SU-DHL-6 (cell line): ENCODE data around the gene DPH7.

Source experiments
- H2AFZ ChIP-seq: fragments of 200-600 bp; sonication (generic); 2 replicates; pipeline ENCODE4 v1.6.1; 2014; ENCODE audit warnings: low read depth, mild to moderate bottlenecking, moderate library complexity, mixed read lengths, antibody characterized with exemption, low read length; ENCODE audit not compliant: severe bottlenecking
- H3F3A ChIP-seq: fragments of 200-600 bp; shearing (Covaris generic); 2 replicates; pipeline ENCODE4 v1.6.0; 2016; ENCODE audit warnings: antibody characterized with exemption, mild to moderate bottlenecking; ENCODE audit not compliant: insufficient read depth
- H3K27ac ChIP-seq: fragments of 200-600 bp; sonication (generic); 2 replicates; pipeline ENCODE4 v1.5.1; 2016; ENCODE audit warnings: low read depth, mild to moderate bottlenecking, low read length, moderate library complexity, mixed read lengths
- H3K27me3 ChIP-seq: fragments of 200-600 bp; sonication (generic), shearing (Covaris generic); 2 replicates; pipeline ENCODE4 v1.6.0; 2014; ENCODE audit warnings: mild to moderate bottlenecking, low read length
- H3K36me3 ChIP-seq: fragments of 200-600 bp; sonication (generic); 2 replicates; pipeline ENCODE4 v1.6.1; 2014; ENCODE audit warnings: mild to moderate bottlenecking, low read length, mixed read lengths
- H3K4me2 ChIP-seq: fragments of 300-600, 200-600 bp; shearing (Covaris generic), sonication (generic); 2 replicates; pipeline ENCODE4 v1.6.0; 2014; ENCODE audit warnings: low read length, low read depth, mild to moderate bottlenecking; ENCODE audit not compliant: poor library complexity, severe bottlenecking
- H3K4me3 ChIP-seq: fragments of 200-600 bp; sonication (generic); 2 replicates; pipeline ENCODE4 v1.5.1; 2014; ENCODE audit warnings: antibody characterized with exemption, low read length, mild to moderate bottlenecking, mixed read lengths; ENCODE audit not compliant: insufficient read depth, poor library complexity, severe bottlenecking
- H3K79me2 ChIP-seq: fragments of 200-600 bp; sonication (generic); 2 replicates; pipeline ENCODE4 v1.6.1; 2014; ENCODE audit warnings: mild to moderate bottlenecking, low read length, moderate library complexity; ENCODE audit not compliant: insufficient read depth
- H3K9ac ChIP-seq: fragments of 200-600 bp; sonication (generic); 2 replicates; pipeline ENCODE4 v1.7.0; 2014; ENCODE audit warnings: mild to moderate bottlenecking, low read length
- H3K9me2 ChIP-seq: fragments of 200-600 bp; sonication (generic); replicated peaks from 2 replicates; pipeline ENCODE4 v1.6.1; 2014; ENCODE audit warnings: low read length; ENCODE audit not compliant: insufficient read depth
- H3K9me3 ChIP-seq: fragments of 200-600 bp; sonication (generic); 2 replicates; pipeline ENCODE4 v1.6.1; 2014; ENCODE audit warnings: low read length, mixed read lengths; ENCODE audit not compliant: insufficient read depth
- H4K20me1 ChIP-seq: fragments of 200-600 bp; sonication (generic); 2 replicates; pipeline ENCODE4 v1.6.1; 2014; ENCODE audit warnings: low read depth, mild to moderate bottlenecking, antibody characterized with exemption, low read length, moderate library complexity, mixed read lengths
- CTCF ChIP-seq: fragments of 200-600 bp; sonication (generic); IDR thresholded peaks from one replicate; pipeline ENCODE4 v1.5.1; 2017; ENCODE audit warnings: antibody characterized with exemption, mild to moderate bottlenecking, low read length, moderate library complexity; ENCODE audit not compliant: insufficient read depth, poor library complexity, severe bottlenecking
- EZH2phosphoT487 ChIP-seq: fragments of 200-600 bp; sonication (generic), shearing (Covaris generic); conservative IDR thresholded peaks from 2 replicates; pipeline ENCODE4 v1.6.1; 2018; ENCODE audit warnings: mild to moderate bottlenecking, antibody characterized with exemption, low read length, moderate library complexity, mixed read lengths

DPH7 gene

GRCh38 chr9:137505421-137506140 is 73.1 kb downstream of the DPH7 start:
- Histone ChIP-seq H3K4me2 (no peak overlapping the region), H3K27ac (no peak overlapping the region), H3F3A (no peaks in the 10 kb centered on the region; the same call in 1 of the 2 replicates), H3K4me3 (no peak overlapping the region), H4K20me1 (no peaks in the 10 kb centered on the region), H3K9me2 (no peaks in the 10 kb centered on the region), H3K36me3 (no peaks in the 10 kb centered on the region), H3K79me2 (no peaks in the 10 kb centered on the region), H3K27me3 (no peaks in the 10 kb centered on the region), H3K9ac (no peak overlapping the region), H3K9me3 (no peaks in the 10 kb centered on the region), H2AFZ (no peak overlapping the region)
- no peak for TF ChIP-seq EZH2phosphoT487
- TF ChIP-seq CTCF: no peak
